GM12878 (cell line): ENCODE measurements around the gene UBAP2. TPM values are rescaled to one million over a fixed set of nuclear protein-coding genes. Genes with fewer than 3 reads are reported as not detected.

ENCODE experiments used
- ATAC-seq: fragments of 200-7000 bp; cut with Tn5 transposase; 3 replicates; pipeline ENCODE4 v1.9.1; 2020; ENCODE audit warnings: mild to moderate bottlenecking, moderate library complexity
- BruUV-seq: library from RNA; stranded (reverse); fragments of 400-500 nt; replicated peaks from 2 replicates; lab custom pipeline; 2021; lab: Mats Ljungman, UMichigan
- CTCF ChIA-PET: fragments of 300-600 bp; sonication (Branson Sonifier 250); formaldehyde crosslinking; extraction: SDS; loops from one replicate; lab custom pipeline; 2021; ENCODE audit warnings: inconsistent platforms; lab: Yijun Ruan, JAX
- POLR2A ChIA-PET: fragments of 350-600 bp; formaldehyde crosslinking; extraction: SDS; loops from one replicate; lab custom pipeline; 2021; ENCODE audit warnings: inconsistent platforms; lab: Charles Lee
- RAD21 ChIA-PET: fragments of 300-600 bp; sonication (Branson Sonifier 250); formaldehyde crosslinking; loops from one replicate; lab custom pipeline; 2023; ENCODE audit warnings: antibody characterized with exemption; ENCODE audit not compliant: unreplicated experiment; lab: Charles Lee
- SMC1A ChIA-PET: fragments of 300-600 bp; sonication (Branson Sonifier 250); formaldehyde crosslinking; loops from one replicate; lab custom pipeline; 2023; ENCODE audit not compliant: unreplicated experiment, uncharacterized antibody; lab: Charles Lee
- DNase-seq: peaks from one replicate; pipeline ENCODE4 v3.0.0-alpha.2; 2011; ENCODE audit warnings: low read depth, low spot score
- FAIRE-seq: peaks from 3 replicates; lab custom pipeline; 2011; peaks lifted over from hg19 to GRCh38; lab: Jason Lieb, UNC
- H2AFZ ChIP-seq: 2 replicates; pipeline ENCODE4 v1.6.0; 2011; ENCODE audit warnings: low read depth, low read length, control low read depth; ENCODE audit not compliant: control insufficient read depth
- H3K27ac ChIP-seq: 2 replicates; pipeline ENCODE4 v1.5.1; 2011; ENCODE audit warnings: control low read depth; ENCODE audit not compliant: control insufficient read depth, insufficient read depth
- H3K27me3 ChIP-seq, 2 experiments: replicated peaks in 1 of 2; 2 replicates each; pipeline versions ENCODE4 v1.6.0 to v1.6.1; 2011; ENCODE audit warnings: low read length in 1 of 2; ENCODE audit not compliant: control insufficient read depth in 2 of 2, insufficient read depth in 2 of 2
- H3K36me3 ChIP-seq, 2 experiments: 2 replicates each; pipeline ENCODE4 v1.5.1; 2011; ENCODE audit warnings: low read length in 1 of 2; ENCODE audit not compliant: control insufficient read depth in 2 of 2, insufficient read depth in 2 of 2
- H3K4me1 ChIP-seq: 2 replicates; pipeline ENCODE4 v1.6.1; 2011; ENCODE audit warnings: mild to moderate bottlenecking, low read length, moderate library complexity, mixed read lengths; ENCODE audit not compliant: control insufficient read depth, insufficient read depth
- H3K4me2 ChIP-seq: 2 replicates; pipeline ENCODE4 v1.6.0; 2011; ENCODE audit warnings: control low read depth; ENCODE audit not compliant: control insufficient read depth, insufficient read depth
- H3K4me3 ChIP-seq: fragments of 200-600 bp; sonication (generic); 2 replicates; pipeline ENCODE4 v1.5.1; 2016
- H3K79me2 ChIP-seq: 2 replicates; pipeline ENCODE4 v1.6.0; 2011; ENCODE audit warnings: low read length; ENCODE audit not compliant: control insufficient read depth, insufficient read depth
- H3K9ac ChIP-seq: 2 replicates; pipeline ENCODE4 v1.8.0; 2011; ENCODE audit warnings: low read length, control low read depth, mixed read lengths; ENCODE audit not compliant: control insufficient read depth, insufficient read depth
- H3K9me3 ChIP-seq: replicated peaks from 3 replicates; pipeline ENCODE4 v1.5.1; 2011; ENCODE audit warnings: mild to moderate bottlenecking, low read length; ENCODE audit not compliant: control insufficient read depth, insufficient read depth
- H4K20me1 ChIP-seq: 2 replicates; pipeline ENCODE4 v1.6.0; 2011; ENCODE audit not compliant: control insufficient read depth, insufficient read depth
- BCL11A ChIP-seq: IDR thresholded peaks from 2 replicates; pipeline ENCODE4 v1.6.1; 2011; ENCODE audit warnings: low read depth, low read length
- CREB1 ChIP-seq: IDR thresholded peaks from 2 replicates; pipeline ENCODE4 v1.6.1; 2012; ENCODE audit warnings: low read depth, mild to moderate bottlenecking, inconsistent platforms
- ELK1 ChIP-seq: IDR thresholded peaks from 2 replicates; pipeline ENCODE4 v1.6.1; 2012; ENCODE audit warnings: low read depth, low read length, improper control_type of control experiment
- EZH2 ChIP-seq: IDR thresholded peaks from 2 replicates; pipeline ENCODE4 v1.6.1; 2012; ENCODE audit warnings: low read depth, mild to moderate bottlenecking, control low read depth, inconsistent platforms, low read length, borderline replicate concordance; ENCODE audit not compliant: control insufficient read depth
- HCFC1 ChIP-seq: fragments of 150-350 bp; IDR thresholded peaks from 2 replicates; pipeline ENCODE4 v1.6.1; 2014; ENCODE audit warnings: low read length
- IRF3 ChIP-seq: fragments of 450-650 bp; IDR thresholded peaks from 2 replicates; pipeline ENCODE4 v1.6.1; 2014; ENCODE audit warnings: mild to moderate bottlenecking
- JUNB ChIP-seq: IDR thresholded peaks from 2 replicates; pipeline ENCODE4 v1.6.1; 2016; ENCODE audit warnings: antibody characterized with exemption, mild to moderate bottlenecking
- KDM1A ChIP-seq: fragments of 200-600 bp; sonication (generic); IDR thresholded peaks from 2 replicates; pipeline ENCODE4 v1.6.1; 2016; ENCODE audit warnings: borderline replicate concordance
- NFIC ChIP-seq: IDR thresholded peaks from 2 replicates; pipeline ENCODE4 v1.6.1; 2012; ENCODE audit warnings: low read depth, mild to moderate bottlenecking, inconsistent platforms, low read length, moderate library complexity
- PBX3 ChIP-seq: IDR thresholded peaks from 2 replicates; pipeline ENCODE4 v1.6.1; 2011; ENCODE audit warnings: mild to moderate bottlenecking, low read depth, low read length, moderate library complexity; ENCODE audit not compliant: insufficient replicate concordance
- SIN3A ChIP-seq: IDR thresholded peaks from 2 replicates; pipeline ENCODE4 v1.6.1; 2012; ENCODE audit warnings: low read depth, low read length, improper control_type of control experiment
- SMAD5 ChIP-seq: IDR thresholded peaks from 2 replicates; pipeline ENCODE4 v1.6.1; 2016; ENCODE audit warnings: antibody characterized with exemption, low read depth
- SMC3 ChIP-seq: IDR thresholded peaks from 2 replicates; pipeline ENCODE4 v1.6.1; 2011; ENCODE audit warnings: low read length, improper control_type of control experiment, borderline replicate concordance
- SRF ChIP-seq, 2 experiments: IDR thresholded peaks; 2 replicates each; pipeline ENCODE4 v1.6.1; 2011; ENCODE audit warnings: low read depth in 2 of 2, low read length in 2 of 2, mild to moderate bottlenecking in 1 of 2, moderate library complexity in 1 of 2
- TARDBP ChIP-seq: IDR thresholded peaks from 2 replicates; pipeline ENCODE4 v1.6.1; 2016; ENCODE audit warnings: borderline replicate concordance
- USF2 ChIP-seq: IDR thresholded peaks from 2 replicates; pipeline ENCODE4 v1.6.1; 2011; ENCODE audit warnings: low read depth, low read length, improper control_type of control experiment, borderline replicate concordance
- WGBS: methylation state at CpG from one replicate; pipeline ENCODE4 v1.1.6; 2016; ENCODE audit warnings: low lambda C conversion rate; ENCODE audit not compliant: insufficient replicate concordance, insufficient coverage; ENCODE audit errors: missing lambda C conversion rate; 5-methylcytosine and 5-hydroxymethylcytosine counted together
- in situ Hi-C: fragments of 300-500 bp; cut with MboI; formaldehyde crosslinking; loops from 9 replicates; pipeline ENCODE4 v1.14.3; 2018; ENCODE audit warnings: mixed read lengths
- intact Hi-C: fragments of 100-400 bp; cut with micrococcal nuclease; formaldehyde crosslinking; loops from one replicate; pipeline ENCODE4 v1.14.2; 2022; ENCODE audit not compliant: unreplicated experiment
- polyA plus RNA-seq, 11 experiments: library from polyadenylated mRNA; depleted of rRNA in 4 of 11; unstranded in 6 of 11; stranded (reverse) in 5 of 11; fragments of >200 nt; fragmentation: Nextera tagmentation in 4 of 11; fragmentation: Illumina TruSeq in 1 of 11; extraction: Ambion mirVana in 4 of 11; extraction: Trizol in 1 of 11; gene quantifications; 1 replicate in 1 of 11; 2 replicates in 10 of 11; pipeline versions ENCODE4 v1.2.1 to v1.2.3, GENCODE V29; 2011 to 2016; ENCODE audit warnings: inconsistent platforms in 2 of 11, missing spikeins in 2 of 11, low read depth in 1 of 11
- total RNA-seq, 4 experiments: library from RNA; depleted of rRNA in 3 of 4; stranded (reverse); fragments of >200 nt in 3 of 4; fragmentation: Illumina TruSeq in 1 of 4; extraction: Trizol in 1 of 4; gene quantifications; 2 replicates each; pipeline versions ENCODE4 v1.2.1 to v1.2.3, GENCODE V29; 2013 to 2021

The UBAP2 gene
- total and polyA plus RNA-seq, 10 of the 15 experiments (the other 5 are each of a cell fraction or from before 2014, with no cell fraction given): 8.5 to 48.2 (median 28.1) TPM

- ChIA-PET POLR2A (no interaction called here), CTCF (interaction anchor here (0.7 to 4.0 kb wide), 4 partner anchors 10 to 111 kb away, joined by 3 to 18 read pairs (median 4); partner anchors contain the start of gene UBE2R2), SMC1A (interaction anchor here (1.4 kb wide), 1 partner anchor 109 kb away, joined by 9 read pairs; no protein-coding TSS in a partner anchor), RAD21 (no interaction called here)
- Histone ChIP-seq H3K36me3 (peaks cover 50 to 57% of the 10 kb centered on the region in 2 experiments), H3K27me3 (no peaks in the 10 kb centered on the region), H3K4me1 (no peaks in the 10 kb centered on the region), H3K9ac (no peak overlapping the region), H3K9me3 (no peaks in the 10 kb centered on the region), H3K79me2 (no peaks in the 10 kb centered on the region), H3K4me3 (no peak overlapping the region), H3K4me2 (no peak overlapping the region), H4K20me1 (no peaks in the 10 kb centered on the region), H3K27ac (no peak overlapping the region), H2AFZ (no peak overlapping the region)
- ATAC-seq: peak; percentile 81
- in situ Hi-C loops: no loop called here
- no peak for FAIRE-seq
- WGBS: 90% methylated on average over 14 of the region's 14 CpGs
- intact Hi-C loops: loop anchor here (5.0 kb wide), 1 partner anchor 115 kb away; no protein-coding TSS in a partner anchor
- TSS peak; percentile 40 for BruUV-seq
- no peak for DNase-seq
- TF ChIP-seq EZH2 (no peak), SRF (IDR thresholded peaks at IDR 0.05; ENCODE audit: low read depth in 2 of 2, low read length in 2 of 2) (no peak), ELK1 (no peak), CREB1 (no peak), SIN3A (no peak), USF2 (no peak), BCL11A (no peak), NFIC (no peak), JUNB (no peak), KDM1A (no peak), PBX3 (no peak), SMC3 (peak; percentile 14; the same call in 1 of the 2 replicates), SMAD5 (no peak), IRF3 (no peak), HCFC1 (no peak), TARDBP (no peak)
Observed at GRCh38 chr9:33921967-33922895, 126.5 kb downstream of the UBAP2 start.
